ENCODE measurements around the gene TLCD3B.

The TLCD3B gene

GRCh38 chr16:30065943-30066760 lies 35.1 kb upstream of the TLCD3B start:
- DNase-seq = peak; percentile 78 to 84

GRCh38 chr16:30065102-30065942 lies 34.3 kb upstream of the TLCD3B start, which contains the start of gene ALDOA:
TSS of gene ALDOA (plus strand) at chr16:30065760. CDS start at chr16:30066898, 1,138 bp downstream.
- peak; percentile 96 to 98 for DNase-seq
- TF ChIP-seq POLR2A (IDR thresholded peaks at IDR 0.05; ENCODE audit: low read length) = peak; percentile 95
- no peak for TF ChIP-seq GATA1 (IDR thresholded peaks at IDR 0.05; ENCODE audit: low read depth, low read length)

More at GRCh38 chr16:30065943-30066760, 35.1 kb upstream of the TLCD3B start:
- TF ChIP-seq POLR2A (IDR thresholded peaks at IDR 0.05; ENCODE audit: low read length) = peak; percentile 36
- no peak for TF ChIP-seq GATA1 (IDR thresholded peaks at IDR 0.05; ENCODE audit: low read depth, low read length)

GRCh38 chr16:30064729-30065101 lies 33.6 kb upstream of the TLCD3B start:
- TF ChIP-seq POLR2A (IDR thresholded peaks at IDR 0.05; ENCODE audit: low read length) = no peak
- TF ChIP-seq GATA1 (IDR thresholded peaks at IDR 0.05; ENCODE audit: low read depth, low read length) = no peak
- no peak for DNase-seq

GRCh38 chr16:30063893-30064728 lies 33.0 kb upstream of the TLCD3B start:
- TF ChIP-seq POLR2A (IDR thresholded peaks at IDR 0.05; ENCODE audit: low read length) (peak; percentile 61), GATA1 (IDR thresholded peaks at IDR 0.05; ENCODE audit: low read depth, low read length) (no peak)
- DNase-seq = peak; percentile 65 to 70

GRCh38 chr16:30063278-30063892 lies 32.3 kb upstream of the TLCD3B start:
- no peak for DNase-seq
- TF ChIP-seq GATA1 (IDR thresholded peaks at IDR 0.05; ENCODE audit: low read depth, low read length) = no peak
- no peak for TF ChIP-seq POLR2A (IDR thresholded peaks at IDR 0.05; ENCODE audit: low read length)

- TF ChIP-seq GATA1 (IDR thresholded peaks at IDR 0.05; ENCODE audit: low read depth, low read length) = no peak
- no peak for TF ChIP-seq POLR2A (IDR thresholded peaks at IDR 0.05; ENCODE audit: low read length)
- DNase-seq = no peak
Observed at GRCh38 chr16:30060836-30061554, 29.9 kb upstream of the TLCD3B start.

- DNase-seq = no peak
- TF ChIP-seq GATA1 (IDR thresholded peaks at IDR 0.05; ENCODE audit: low read depth, low read length) = no peak
- no peak for TF ChIP-seq POLR2A (IDR thresholded peaks at IDR 0.05; ENCODE audit: low read length)
Observed at GRCh38 chr16:30060346-30060745, 29.3 kb upstream of the TLCD3B start.

- DNase-seq = peak in 1 of 2 experiments; percentile 70
- no peak for TF ChIP-seq POLR2A (IDR thresholded peaks at IDR 0.05; ENCODE audit: low read length)
- no peak for TF ChIP-seq GATA1 (IDR thresholded peaks at IDR 0.05; ENCODE audit: low read depth, low read length)
Observed at GRCh38 chr16:30054959-30055553, 24.0 kb upstream of the TLCD3B start.

GRCh38 chr16:30054451-30054850 lies 23.4 kb upstream of the TLCD3B start:
- DNase-seq = no peak
- TF ChIP-seq POLR2A (IDR thresholded peaks at IDR 0.05; ENCODE audit: low read length) (no peak), GATA1 (IDR thresholded peaks at IDR 0.05; ENCODE audit: low read depth, low read length) (no peak)

- no peak for TF ChIP-seq GATA1 (IDR thresholded peaks at IDR 0.05; ENCODE audit: low read depth, low read length)
- no peak for TF ChIP-seq POLR2A (IDR thresholded peaks at IDR 0.05; ENCODE audit: low read length)
- no peak for DNase-seq
Observed at GRCh38 chr16:30053376-30054015, 22.4 kb upstream of the TLCD3B start.

- TF ChIP-seq GATA1 (IDR thresholded peaks at IDR 0.05; ENCODE audit: low read depth, low read length) = no peak
- peak; percentile 63 for TF ChIP-seq POLR2A (IDR thresholded peaks at IDR 0.05; ENCODE audit: low read length)
- DNase-seq = peak; percentile 95 to 96
Observed at GRCh38 chr16:30052671-30053372, 21.8 kb upstream of the TLCD3B start.

Data from erythroblast (primary cell).